Activated T-helper 17 cell treated with anti-CD3 and anti-CD28 coated beads, Interleukin-2, amount 50 U/mL, for 72 hours (primary cell): ENCODE results near the gene STARD8. TPM values are rescaled to one million over a fixed set of nuclear protein-coding genes. Genes with fewer than 3 reads are reported as not detected.

Source experiments
- ATAC-seq: fragments of 150-1000 bp; cut with Tn5 transposase; replicated peaks from 2 replicates; pipeline ENCODE4 v1.10.0; 2021; ENCODE audit warnings: mild to moderate bottlenecking, moderate library complexity
- H3K27ac Mint-ChIP-seq: one replicate; pipeline ENCODE4 v1.8.0; 2022; ENCODE audit warnings: mixed read lengths
- H3K27me3 Mint-ChIP-seq: one replicate; pipeline ENCODE4 v1.8.0; 2022; ENCODE audit warnings: mixed read lengths
- H3K36me3 Mint-ChIP-seq: one replicate; pipeline ENCODE4 v1.8.0; 2022; ENCODE audit warnings: low read depth, mild to moderate bottlenecking, mixed read lengths
- H3K4me1 Mint-ChIP-seq: one replicate; pipeline ENCODE4 v1.8.0; 2022; ENCODE audit warnings: mixed read lengths
- H3K4me3 Mint-ChIP-seq: one replicate; pipeline ENCODE4 v1.8.0; 2022; ENCODE audit warnings: mild to moderate bottlenecking, mixed read lengths
- H3K9me3 Mint-ChIP-seq: one replicate; pipeline ENCODE4 v1.8.0; 2022; ENCODE audit warnings: mixed read lengths
- total RNA-seq, 2 donors: library from RNA; stranded (reverse); gene quantifications; one replicate each; pipeline ENCODE4 v1.2.3, GENCODE V29; 2022

Gene STARD8
- total RNA-seq, 2 donors from 2014 or later: 0.52 to 1.8 TPM

GRCh38 chrX:68692651-68693050, 45.2 kb downstream of the STARD8 start:
- peaks cover 5% of the 10 kb centered on the region for H3K4me1 Mint-ChIP-seq
- ATAC-seq: peak; percentile 68
- H3K4me3 Mint-ChIP-seq: peak overlapping the region; percentile 25
- H3K9me3 Mint-ChIP-seq: no peaks in the 10 kb centered on the region
- H3K27ac Mint-ChIP-seq: no peak overlapping the region
- H3K36me3 Mint-ChIP-seq: no peaks in the 10 kb centered on the region
- peaks cover 5% of the 10 kb centered on the region for H3K27me3 Mint-ChIP-seq

- H3K4me3 Mint-ChIP-seq: peak overlapping the region; percentile 78
- peaks cover 5% of the 10 kb centered on the region for H3K27me3 Mint-ChIP-seq
- H3K4me1 Mint-ChIP-seq: peaks cover 5% of the 10 kb centered on the region
- peak; percentile 30 for ATAC-seq
- no peaks in the 10 kb centered on the region for H3K36me3 Mint-ChIP-seq
- peak overlapping the region; percentile 82 for H3K27ac Mint-ChIP-seq
- H3K9me3 Mint-ChIP-seq: no peaks in the 10 kb centered on the region
These were observed 46.3 kb downstream of the STARD8 start for GRCh38 chrX:68693481-68694434.

- H3K27me3 Mint-ChIP-seq: peaks cover 5% of the 10 kb centered on the region
- H3K4me1 Mint-ChIP-seq: peaks cover 5% of the 10 kb centered on the region
- H3K9me3 Mint-ChIP-seq: no peaks in the 10 kb centered on the region
- peak overlapping the region; percentile 78 for H3K4me3 Mint-ChIP-seq
- peak overlapping the region; percentile 82 for H3K27ac Mint-ChIP-seq
- ATAC-seq: peak; percentile 84
- no peaks in the 10 kb centered on the region for H3K36me3 Mint-ChIP-seq
These were observed 47.2 kb downstream of the STARD8 start for GRCh38 chrX:68694435-68695205.

- no peaks in the 10 kb centered on the region for H3K36me3 Mint-ChIP-seq
- H3K4me3 Mint-ChIP-seq: peak overlapping the region; percentile 26
- peaks cover 5% of the 10 kb centered on the region for H3K4me1 Mint-ChIP-seq
- no peaks in the 10 kb centered on the region for H3K9me3 Mint-ChIP-seq
- peaks cover 5% of the 10 kb centered on the region for H3K27me3 Mint-ChIP-seq
- no peak for ATAC-seq
- H3K27ac Mint-ChIP-seq: no peak overlapping the region
These were observed 47.9 kb downstream of the STARD8 start for GRCh38 chrX:68695206-68695845.

GRCh38 chrX:68696267-68696990, 49.0 kb downstream of the STARD8 start:
- peaks cover 5% of the 10 kb centered on the region for H3K27me3 Mint-ChIP-seq
- ATAC-seq: no peak
- no peaks in the 10 kb centered on the region for H3K9me3 Mint-ChIP-seq
- H3K4me1 Mint-ChIP-seq: peaks cover 5% of the 10 kb centered on the region
- no peaks in the 10 kb centered on the region for H3K36me3 Mint-ChIP-seq
- no peak overlapping the region for H3K4me3 Mint-ChIP-seq
- H3K27ac Mint-ChIP-seq: no peak overlapping the region

GRCh38 chrX:68697036-68697435, 49.6 kb downstream of the STARD8 start:
- peaks cover 5% of the 10 kb centered on the region for H3K27me3 Mint-ChIP-seq

GRCh38 chrX:68697465-68698125, 50.1 kb downstream of the STARD8 start:
- Mint-ChIP-seq H3K9me3 (no peaks in the 10 kb centered on the region), H3K4me1 (peaks cover 5% of the 10 kb centered on the region), H3K4me3 (no peak overlapping the region), H3K27me3 (peaks cover 5% of the 10 kb centered on the region), H3K36me3 (no peaks in the 10 kb centered on the region), H3K27ac (no peak overlapping the region)
- no peak for ATAC-seq

More at GRCh38 chrX:68697036-68697435, 49.6 kb downstream of the STARD8 start:
- Mint-ChIP-seq H3K4me3 (no peak overlapping the region), H3K4me1 (peaks cover 5% of the 10 kb centered on the region), H3K27ac (no peak overlapping the region), H3K36me3 (no peaks in the 10 kb centered on the region), H3K9me3 (no peaks in the 10 kb centered on the region)
- ATAC-seq: no peak

GRCh38 chrX:68698942-68699341, 51.5 kb downstream of the STARD8 start:
- H3K36me3 Mint-ChIP-seq: no peaks in the 10 kb centered on the region
- H3K27me3 Mint-ChIP-seq: peaks cover 5% of the 10 kb centered on the region
- no peaks in the 10 kb centered on the region for H3K9me3 Mint-ChIP-seq
- no peak overlapping the region for H3K4me3 Mint-ChIP-seq
- peaks cover 5% of the 10 kb centered on the region for H3K4me1 Mint-ChIP-seq
- H3K27ac Mint-ChIP-seq: no peak overlapping the region
- no peak for ATAC-seq

GRCh38 chrX:68699960-68700746, 52.7 kb downstream of the STARD8 start:
- Mint-ChIP-seq H3K36me3 (no peaks in the 10 kb centered on the region), H3K4me3 (no peak overlapping the region), H3K27ac (no peak overlapping the region), H3K9me3 (no peaks in the 10 kb centered on the region), H3K4me1 (no peaks in the 10 kb centered on the region), H3K27me3 (peaks cover 5% of the 10 kb centered on the region)
- ATAC-seq: peak; percentile 89

- H3K4me3 Mint-ChIP-seq: no peak overlapping the region
- H3K4me1 Mint-ChIP-seq: no peaks in the 10 kb centered on the region
- no peaks in the 10 kb centered on the region for H3K27me3 Mint-ChIP-seq
- no peaks in the 10 kb centered on the region for H3K9me3 Mint-ChIP-seq
- no peak for ATAC-seq
- H3K27ac Mint-ChIP-seq: no peak overlapping the region
- no peaks in the 10 kb centered on the region for H3K36me3 Mint-ChIP-seq
These were observed 55.9 kb downstream of the STARD8 start for GRCh38 chrX:68703369-68703768.

GRCh38 chrX:68703846-68704245, 56.4 kb downstream of the STARD8 start:
- H3K27ac Mint-ChIP-seq: no peak overlapping the region
- no peaks in the 10 kb centered on the region for H3K36me3 Mint-ChIP-seq
- no peaks in the 10 kb centered on the region for H3K9me3 Mint-ChIP-seq
- ATAC-seq: no peak
- H3K4me1 Mint-ChIP-seq: no peaks in the 10 kb centered on the region
- no peak overlapping the region for H3K4me3 Mint-ChIP-seq
- no peaks in the 10 kb centered on the region for H3K27me3 Mint-ChIP-seq

GRCh38 chrX:68705986-68706385, 58.5 kb downstream of the STARD8 start:
- Mint-ChIP-seq H3K27ac (no peak overlapping the region), H3K27me3 (no peaks in the 10 kb centered on the region), H3K4me3 (no peak overlapping the region), H3K4me1 (no peaks in the 10 kb centered on the region), H3K9me3 (no peaks in the 10 kb centered on the region), H3K36me3 (no peaks in the 10 kb centered on the region)
- ATAC-seq: no peak
